ENCODE measurements around the gene LMOD3. TPM values are rescaled to one million over a fixed set of nuclear protein-coding genes. Genes with fewer than 3 reads are reported as not detected.

The LMOD3 gene
- total RNA-seq, 1 experiment from 2014 or later, result 0.15 TPM

- no peak for DNase-seq (ENCODE audit: low spot score)
Measured at GRCh38 chr3:69063636-69064035, 58.8 kb downstream of the LMOD3 start.

GRCh38 chr3:69059688-69060087 lies 62.7 kb downstream of the LMOD3 start:
- no peak for DNase-seq (ENCODE audit: low spot score)

- DNase-seq (ENCODE audit: low spot score), result no peak
Measured at GRCh38 chr3:69058947-69059224, 63.5 kb downstream of the LMOD3 start.

- no peak for DNase-seq (ENCODE audit: low spot score)
Measured at GRCh38 chr3:69058180-69058946, 64.0 kb downstream of the LMOD3 start.

Other genes with a start within 250 kb of the LMOD3 start
- gene TAFA4, start 190.0 kb downstream of the LMOD3 start, total RNA-seq (2014; rRNA removed; shearing (Covaris generic)), result not detected in 2 replicates
- gene EOGT, start 108.9 kb downstream of the LMOD3 start, total RNA-seq (2014; rRNA removed; shearing (Covaris generic)), result 5.4 and 6.6 TPM in 2 replicates
- gene TMF1, start 70.3 kb downstream of the LMOD3 start, total RNA-seq (2014; rRNA removed; shearing (Covaris generic)), result 8.5 and 9.9 TPM in 2 replicates
- 30.5 and 34.4 TPM in 2 replicates for gene UBA3, start 42.2 kb downstream of the LMOD3 start, total RNA-seq (2014; rRNA removed; shearing (Covaris generic))
- 29.9 and 46.3 TPM in 2 replicates for gene ARL6IP5, start 37.7 kb downstream of the LMOD3 start, total RNA-seq (2014; rRNA removed; shearing (Covaris generic))